Prostate gland (tissue), 2 donors: ENCODE results near the gene ST6GALNAC4.

Source experiments
- CTCF ChIP-seq, 4 experiments: fragments of 200-600 bp in 2 of 4; fragments of 450-650 bp in 2 of 4; sonication (generic) in 2 of 4; IDR thresholded peaks; 1 replicate in 3 of 4; 2 replicates in 1 of 4; pipeline ENCODE4 v1.5.1; 2016 to 2019; ENCODE audit warnings: antibody characterized with exemption in 4 of 4, mild to moderate bottlenecking in 2 of 4, moderate library complexity in 2 of 4
- POLR2A ChIP-seq: fragments of 450-650 bp; IDR thresholded peaks from one replicate; pipeline ENCODE4 v1.6.1; 2016; ENCODE audit warnings: antibody characterized with exemption, mild to moderate bottlenecking

- TF ChIP-seq CTCF (IDR thresholded peaks at IDR 0.05) (no peak), POLR2A (no peak)
These were observed 18.1 kb upstream of the ST6GALNAC4 start for GRCh38 chr9:127934986-127935385.
